SK-N-SH treated with all-trans-retinoic acid at 6 μM for 48 hours (cell line): Measurements from ENCODE around the gene GPC2.

Experiments
- ARNTL ChIP-seq: fragments of 450-650 bp; formaldehyde crosslinking; IDR thresholded peaks from 2 replicates; pipeline ENCODE4 v1.5.0; 2020; ENCODE audit warnings: low read depth, mild to moderate bottlenecking, moderate library complexity, borderline replicate concordance
- BACH2 ChIP-seq: fragments of 250-450 bp; sonication (Bioruptor Pico); IDR thresholded peaks from 2 replicates; pipeline ENCODE4 v1.9.0; 2021; ENCODE audit warnings: mild to moderate bottlenecking, borderline replicate concordance
- CSDC2 ChIP-seq: fragments of 250-450 bp; sonication (Bioruptor Pico); IDR thresholded peaks from 2 replicates; pipeline ENCODE4 v1.5.0; 2020; ENCODE audit warnings: mild to moderate bottlenecking, moderate library complexity
- ESRRG ChIP-seq: fragments of 250-450 bp; sonication (Bioruptor Pico); IDR thresholded peaks from 2 replicates; pipeline ENCODE4 v1.6.1; 2021; ENCODE audit warnings: mild to moderate bottlenecking
- OSR1 ChIP-seq: fragments of 250-450 bp; sonication (Bioruptor Pico); IDR thresholded peaks from 2 replicates; pipeline ENCODE4 v1.8.0; 2022; ENCODE audit warnings: moderate library complexity, mild to moderate bottlenecking, inconsistent platforms
- RARB ChIP-seq: fragments of 250-450 bp; sonication (Bioruptor Pico); IDR thresholded peaks from 2 replicates; pipeline ENCODE4 v1.8.0; 2021; ENCODE audit warnings: mild to moderate bottlenecking, moderate library complexity
- TCF4 ChIP-seq: fragments of 250-450 bp; sonication (Bioruptor Pico); IDR thresholded peaks from 2 replicates; pipeline ENCODE4 v1.8.0; 2021; ENCODE audit warnings: mild to moderate bottlenecking, moderate library complexity, borderline replicate concordance
- TOX ChIP-seq: fragments of 250-450 bp; sonication (Bioruptor Pico); IDR thresholded peaks from 2 replicates; pipeline ENCODE4 v1.8.0; 2021; ENCODE audit warnings: mild to moderate bottlenecking, moderate library complexity, borderline replicate concordance
- ZFP3 ChIP-seq: fragments of 250-450 bp; sonication (Bioruptor Pico); IDR thresholded peaks from 2 replicates; pipeline ENCODE4 v1.5.0; 2020; ENCODE audit warnings: mild to moderate bottlenecking, moderate library complexity
- ZFP30 ChIP-seq: fragments of 450-650 bp; formaldehyde crosslinking; IDR thresholded peaks from 2 replicates; pipeline ENCODE4 v1.5.0; 2022; ENCODE audit warnings: mild to moderate bottlenecking, moderate library complexity
- ZNF8 ChIP-seq: fragments of 450-650 bp; formaldehyde crosslinking; IDR thresholded peaks from 2 replicates; pipeline ENCODE4 v1.5.0; 2020; ENCODE audit warnings: mild to moderate bottlenecking, moderate library complexity
- TF ChIP-seq, protein P1 (sequence below): fragments of 250-450 bp; sonication (Bioruptor Pico); IDR thresholded peaks from 2 replicates; pipeline ENCODE4 v1.5.1; 2020; ENCODE audit warnings: low read depth, mild to moderate bottlenecking, moderate library complexity
- TF ChIP-seq, protein P2 (sequence below): fragments of 250-450 bp; sonication (Bioruptor Pico); IDR thresholded peaks from 2 replicates; pipeline ENCODE4 v1.8.0; 2020; ENCODE audit warnings: mild to moderate bottlenecking, moderate library complexity, borderline replicate concordance

DNA sequence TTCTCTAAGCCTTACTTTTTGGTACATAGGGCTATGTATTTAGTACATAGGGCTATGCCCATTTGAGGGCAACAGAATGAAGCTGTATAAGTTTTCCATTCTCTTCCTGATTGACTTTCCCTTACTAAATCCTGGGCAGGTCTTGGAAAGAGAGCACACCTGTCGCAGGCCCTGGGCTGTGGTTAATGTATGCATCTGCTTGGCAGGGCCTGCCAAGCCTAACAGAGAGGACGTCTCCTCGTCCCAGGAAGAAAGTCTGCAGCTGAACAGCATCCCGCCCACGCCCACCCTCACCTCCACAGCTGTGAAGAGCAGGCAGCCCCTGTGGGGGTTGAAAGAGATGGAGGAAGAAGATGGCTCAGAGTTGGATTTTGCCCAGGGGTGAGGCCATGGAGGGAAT is 33.6 kb upstream of the GPC2 start:
- TF ChIP-seq ZFP3 = no peak
- no peak for TF ChIP-seq ESRRG (CRISPR knock-in tag)
- no peak for TF ChIP-seq TOX (CRISPR knock-in tag)
- no peak for TF ChIP-seq TCF4 (CRISPR knock-in tag)
- TF ChIP-seq OSR1 (CRISPR knock-in tag) = no peak
- TF ChIP-seq, protein P1, sequence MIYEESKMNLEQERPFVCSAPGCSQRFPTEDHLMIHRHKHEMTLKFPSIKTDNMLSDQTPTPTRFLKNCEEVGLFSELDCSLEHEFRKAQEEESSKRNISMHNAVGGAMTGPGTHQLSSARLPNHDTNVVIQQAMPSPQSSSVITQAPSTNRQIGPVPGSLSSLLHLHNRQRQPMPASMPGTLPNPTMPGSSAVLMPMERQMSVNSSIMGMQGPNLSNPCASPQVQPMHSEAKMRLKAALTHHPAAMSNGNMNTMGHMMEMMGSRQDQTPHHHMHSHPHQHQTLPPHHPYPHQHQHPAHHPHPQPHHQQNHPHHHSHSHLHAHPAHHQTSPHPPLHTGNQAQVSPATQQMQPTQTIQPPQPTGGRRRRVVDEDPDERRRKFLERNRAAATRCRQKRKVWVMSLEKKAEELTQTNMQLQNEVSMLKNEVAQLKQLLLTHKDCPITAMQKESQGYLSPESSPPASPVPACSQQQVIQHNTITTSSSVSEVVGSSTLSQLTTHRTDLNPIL (CRISPR knock-in tag) = no peak
- TF ChIP-seq ARNTL = no peak
- TF ChIP-seq, protein P2, sequence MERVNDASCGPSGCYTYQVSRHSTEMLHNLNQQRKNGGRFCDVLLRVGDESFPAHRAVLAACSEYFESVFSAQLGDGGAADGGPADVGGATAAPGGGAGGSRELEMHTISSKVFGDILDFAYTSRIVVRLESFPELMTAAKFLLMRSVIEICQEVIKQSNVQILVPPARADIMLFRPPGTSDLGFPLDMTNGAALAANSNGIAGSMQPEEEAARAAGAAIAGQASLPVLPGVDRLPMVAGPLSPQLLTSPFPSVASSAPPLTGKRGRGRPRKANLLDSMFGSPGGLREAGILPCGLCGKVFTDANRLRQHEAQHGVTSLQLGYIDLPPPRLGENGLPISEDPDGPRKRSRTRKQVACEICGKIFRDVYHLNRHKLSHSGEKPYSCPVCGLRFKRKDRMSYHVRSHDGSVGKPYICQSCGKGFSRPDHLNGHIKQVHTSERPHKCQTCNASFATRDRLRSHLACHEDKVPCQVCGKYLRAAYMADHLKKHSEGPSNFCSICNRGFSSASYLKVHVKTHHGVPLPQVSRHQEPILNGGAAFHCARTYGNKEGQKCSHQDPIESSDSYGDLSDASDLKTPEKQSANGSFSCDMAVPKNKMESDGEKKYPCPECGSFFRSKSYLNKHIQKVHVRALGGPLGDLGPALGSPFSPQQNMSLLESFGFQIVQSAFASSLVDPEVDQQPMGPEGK (CRISPR knock-in tag) = no peak
- TF ChIP-seq CSDC2 (CRISPR knock-in tag) = no peak
- no peak for TF ChIP-seq ZFP30 (CRISPR knock-in tag)
- TF ChIP-seq BACH2 (CRISPR knock-in tag) = no peak
- no peak for TF ChIP-seq ZNF8 (CRISPR knock-in tag)
- TF ChIP-seq RARB (CRISPR knock-in tag) = no peak
